ENCODE measurements around the gene VASH2.

VASH2 gene

GRCh38 chr1:212933815-212934471 lies 16.4 kb upstream of the VASH2 start:
- no peak for TF ChIP-seq FOXM1 (IDR thresholded peaks at IDR 0.05; ENCODE audit: borderline replicate concordance, low read depth)
- TF ChIP-seq ZBTB7A (IDR thresholded peaks at IDR 0.05; ENCODE audit: low read depth), result no peak
- no peak for TF ChIP-seq NFIC (IDR thresholded peaks at IDR 0.05)
- TF ChIP-seq EGR1 (IDR thresholded peaks at IDR 0.05), result no peak
- no peak for TF ChIP-seq REST (IDR thresholded peaks at IDR 0.05; ENCODE audit: low read depth)
- TF ChIP-seq TEAD4 (IDR thresholded peaks at IDR 0.05), result no peak
- TF ChIP-seq CREB1 (IDR thresholded peaks at IDR 0.05; ENCODE audit: low read depth), result no peak
- no peak for TF ChIP-seq TAF1 (IDR thresholded peaks at IDR 0.05; ENCODE audit: low read depth)
- no peak for TF ChIP-seq MAX (IDR thresholded peaks at IDR 0.05)

GRCh38 chr1:212935387-212935981 lies 14.9 kb upstream of the VASH2 start:
- TF ChIP-seq YY1 (IDR thresholded peaks at IDR 0.05; ENCODE audit: low read depth) (no peak), ZBTB7A (IDR thresholded peaks at IDR 0.05; ENCODE audit: low read depth) (no peak), FOXM1 (IDR thresholded peaks at IDR 0.05; ENCODE audit: borderline replicate concordance, low read depth) (no peak), TAF1 (IDR thresholded peaks at IDR 0.05; ENCODE audit: low read depth) (no peak), TCF12 (IDR thresholded peaks at IDR 0.05; ENCODE audit: low read depth) (no peak)

- no peak for TF ChIP-seq REST (IDR thresholded peaks at IDR 0.05; ENCODE audit: low read depth)
These were observed 13.3 kb upstream of the VASH2 start for GRCh38 chr1:212937034-212937433.

- TF ChIP-seq USF1 (IDR thresholded peaks at IDR 0.05), result no peak
- TF ChIP-seq EP300 (IDR thresholded peaks at IDR 0.05; ENCODE audit: borderline replicate concordance), result no peak
- no peak for TF ChIP-seq MAX (IDR thresholded peaks at IDR 0.05)
- TF ChIP-seq RAD21 (IDR thresholded peaks at IDR 0.05; ENCODE audit: low read depth), result no peak
- no peak for TF ChIP-seq FOXM1 (IDR thresholded peaks at IDR 0.05; ENCODE audit: borderline replicate concordance, low read depth)
- no peak for TF ChIP-seq CEBPB (IDR thresholded peaks at IDR 0.05)
- no peak for TF ChIP-seq NFIC (IDR thresholded peaks at IDR 0.05)
- no peak for TF ChIP-seq TEAD4 (IDR thresholded peaks at IDR 0.05)
- TF ChIP-seq REST (IDR thresholded peaks at IDR 0.05; ENCODE audit: low read depth), result no peak
- no peak for TF ChIP-seq TCF12 (IDR thresholded peaks at IDR 0.05; ENCODE audit: low read depth)
- TF ChIP-seq EGR1 (IDR thresholded peaks at IDR 0.05), result no peak
- no peak for TF ChIP-seq CREB1 (IDR thresholded peaks at IDR 0.05; ENCODE audit: low read depth)
- TF ChIP-seq ZBTB7A (IDR thresholded peaks at IDR 0.05; ENCODE audit: low read depth), result no peak
- TF ChIP-seq YY1 (IDR thresholded peaks at IDR 0.05; ENCODE audit: low read depth), result no peak
- TF ChIP-seq TAF1 (IDR thresholded peaks at IDR 0.05; ENCODE audit: low read depth), result no peak
These were observed 11.5 kb upstream of the VASH2 start for GRCh38 chr1:212938846-212939245.

GRCh38 chr1:212941452-212941851 lies 8.9 kb upstream of the VASH2 start:
- TF ChIP-seq TCF12 (IDR thresholded peaks at IDR 0.05; ENCODE audit: low read depth) (no peak), TAF1 (IDR thresholded peaks at IDR 0.05; ENCODE audit: low read depth) (no peak), FOXM1 (IDR thresholded peaks at IDR 0.05; ENCODE audit: borderline replicate concordance, low read depth) (no peak), RAD21 (IDR thresholded peaks at IDR 0.05; ENCODE audit: low read depth) (no peak), NFIC (IDR thresholded peaks at IDR 0.05) (no peak), EGR1 (IDR thresholded peaks at IDR 0.05) (no peak), REST (IDR thresholded peaks at IDR 0.05; ENCODE audit: low read depth) (no peak), CEBPB (IDR thresholded peaks at IDR 0.05) (no peak), ZBTB7A (IDR thresholded peaks at IDR 0.05; ENCODE audit: low read depth) (no peak), USF1 (IDR thresholded peaks at IDR 0.05) (no peak), YY1 (IDR thresholded peaks at IDR 0.05; ENCODE audit: low read depth) (no peak)

Measured in Ishikawa (cell line).